Uterus (tissue), 4 donors: Measurements from ENCODE around the gene ARHGEF16. TPM values are rescaled to one million over a fixed set of nuclear protein-coding genes. Genes with fewer than 3 reads are reported as not detected.

Experiments
- DNase-seq, 2 donors: peaks; one replicate each; pipeline ENCODE4 v3.0.0-alpha.2; 2019 to 2020
- H3K27ac ChIP-seq, 2 donors: fragments of 200-600 bp; sonication (generic); 1 replicate in 1 of 2; 2 replicates in 1 of 2; pipeline ENCODE4 v1.5.1; 2016 to 2018
- H3K27me3 ChIP-seq, 2 donors: fragments of 200-600 bp; sonication (generic); one replicate each; pipeline ENCODE4 v1.5.1; 2018 to 2019; ENCODE audit warnings: control low read depth in 1 of 2
- H3K36me3 ChIP-seq, 2 donors: fragments of 200-600 bp; sonication (generic); one replicate each; pipeline ENCODE4 v1.5.1; 2019; ENCODE audit warnings: control low read depth in 1 of 2
- H3K4me1 ChIP-seq, 2 donors: fragments of 200-600 bp; sonication (generic); one replicate each; pipeline ENCODE4 v1.5.1; 2018 to 2019; ENCODE audit warnings: control low read depth in 1 of 2
- H3K4me3 ChIP-seq, 2 donors: fragments of 200-600 bp; sonication (generic); 1 replicate in 1 of 2; 2 replicates in 1 of 2; pipeline ENCODE4 v1.5.1; 2018 to 2019; ENCODE audit warnings: mild to moderate bottlenecking in 1 of 2
- H3K9me3 ChIP-seq, 2 donors: fragments of 200-600 bp; sonication (generic); one replicate each; pipeline ENCODE4 v1.5.1; 2019; ENCODE audit warnings: control low read depth in 1 of 2
- POLR2A ChIP-seq, 2 donors: fragments of 450-650 bp; IDR thresholded peaks; one replicate each; pipeline ENCODE4 v1.6.1; 2016; ENCODE audit warnings: antibody characterized with exemption in 2 of 2, mild to moderate bottlenecking in 1 of 2, moderate library complexity in 1 of 2
- intact Hi-C: fragments of 100-400 bp; cut with DNase I; formaldehyde crosslinking; loops from one replicate; pipeline ENCODE4 v1.15.1; 2023; ENCODE audit warnings: low total_unique reads
- total RNA-seq, 4 donors: library from RNA; depleted of rRNA in 3 of 4; stranded (reverse); fragments of >200 nt in 3 of 4; gene quantifications; one replicate each; pipeline versions ENCODE4 v1.1.0 to v1.2.4, GENCODE V29; 2014 to 2023
- TF ChIP-seq, protein P1 (sequence below), 4 experiments: fragments of 200-600 bp in 2 of 4; fragments of 450-650 bp in 2 of 4; sonication (generic) in 2 of 4; IDR thresholded peaks; one replicate each; pipeline ENCODE4 v1.5.1; 2016 to 2019; ENCODE audit warnings: antibody characterized with exemption in 4 of 4, mild to moderate bottlenecking in 2 of 4, moderate library complexity in 1 of 4
- donor health status: DM: yes; HTN: yes; CAD: no.

ARHGEF16 gene
- total RNA-seq: 1 to 10 TPM in 2 of 4 donors, under 1 TPM in 1, not detected in 1; 0.29 to 2.3 (median 1.2) TPM

DNA sequence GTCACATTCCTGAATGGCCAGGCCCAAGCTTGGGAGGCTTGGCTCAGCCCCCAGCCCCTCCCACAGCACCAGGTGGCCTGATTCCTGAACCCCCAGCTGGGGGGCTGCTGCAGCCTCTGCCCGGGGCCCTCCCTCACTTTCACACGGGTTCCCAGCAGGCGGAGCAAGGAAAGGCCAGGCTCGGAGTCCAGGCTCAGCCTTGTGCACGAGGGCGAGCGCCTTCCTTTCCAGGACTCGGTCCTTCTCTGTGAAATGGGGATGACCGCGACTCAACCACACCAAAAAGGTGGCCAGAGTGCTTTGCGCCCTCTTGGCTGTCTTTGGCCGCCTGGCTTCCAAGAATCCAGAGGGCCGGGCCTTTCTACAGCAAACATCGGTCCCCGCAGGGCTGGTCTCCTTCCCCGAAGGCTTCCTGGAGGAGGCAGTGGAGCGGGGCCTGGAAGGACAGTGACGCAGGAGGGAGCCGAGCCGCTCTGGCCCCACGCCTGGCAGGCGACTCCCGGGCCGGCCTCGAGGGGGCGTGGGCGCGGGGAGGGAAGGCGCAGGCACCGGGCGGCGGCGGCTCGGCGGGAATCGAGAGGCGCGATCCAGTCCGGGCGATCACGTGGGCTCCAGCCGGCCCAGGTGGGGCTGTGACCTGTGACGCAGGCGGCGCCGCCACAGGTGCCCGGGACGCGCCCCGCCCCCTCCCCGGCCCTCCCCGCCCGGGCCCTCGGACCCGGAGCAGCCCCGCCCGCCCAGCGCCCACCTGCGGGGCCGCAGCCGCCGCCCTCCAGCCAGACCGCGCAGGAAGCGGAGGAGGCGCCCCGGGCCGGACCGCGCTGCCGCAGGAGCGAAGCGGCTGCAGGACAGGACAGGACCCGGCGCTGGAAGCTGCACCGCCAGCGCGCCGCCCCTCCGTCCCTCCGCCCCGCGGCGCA lies at the start of gene ARHGEF16:
Gene ARHGEF16 (plus strand): TSS at position 775 of the 920 bp plus-strand sequence. CDS start 8,420 bp downstream, outside the sequence.
- peaks cover 6% of the 10 kb centered on the region in 2 donors for H3K27me3 ChIP-seq
- no peak for TF ChIP-seq POLR2A (IDR thresholded peaks at IDR 0.05)
- TF ChIP-seq, protein P1, sequence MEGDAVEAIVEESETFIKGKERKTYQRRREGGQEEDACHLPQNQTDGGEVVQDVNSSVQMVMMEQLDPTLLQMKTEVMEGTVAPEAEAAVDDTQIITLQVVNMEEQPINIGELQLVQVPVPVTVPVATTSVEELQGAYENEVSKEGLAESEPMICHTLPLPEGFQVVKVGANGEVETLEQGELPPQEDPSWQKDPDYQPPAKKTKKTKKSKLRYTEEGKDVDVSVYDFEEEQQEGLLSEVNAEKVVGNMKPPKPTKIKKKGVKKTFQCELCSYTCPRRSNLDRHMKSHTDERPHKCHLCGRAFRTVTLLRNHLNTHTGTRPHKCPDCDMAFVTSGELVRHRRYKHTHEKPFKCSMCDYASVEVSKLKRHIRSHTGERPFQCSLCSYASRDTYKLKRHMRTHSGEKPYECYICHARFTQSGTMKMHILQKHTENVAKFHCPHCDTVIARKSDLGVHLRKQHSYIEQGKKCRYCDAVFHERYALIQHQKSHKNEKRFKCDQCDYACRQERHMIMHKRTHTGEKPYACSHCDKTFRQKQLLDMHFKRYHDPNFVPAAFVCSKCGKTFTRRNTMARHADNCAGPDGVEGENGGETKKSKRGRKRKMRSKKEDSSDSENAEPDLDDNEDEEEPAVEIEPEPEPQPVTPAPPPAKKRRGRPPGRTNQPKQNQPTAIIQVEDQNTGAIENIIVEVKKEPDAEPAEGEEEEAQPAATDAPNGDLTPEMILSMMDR (IDR thresholded peaks at IDR 0.05): peak in 1 of 4 experiments; percentile 31
- peaks cover 0 to 13% of the 10 kb centered on the region in 2 donors for H3K4me1 ChIP-seq
- no peak for DNase-seq
- H3K27ac ChIP-seq: no peak within 1 kb of the TSS
- no peaks in the 10 kb centered on the region for H3K9me3 ChIP-seq
- peak within 1 kb of the TSS in 1 of 2 donors; percentile 37 for H3K4me3 ChIP-seq
- intact Hi-C loops: no loop called here
- H3K36me3 ChIP-seq: no peaks in the 10 kb centered on the region

DNA sequence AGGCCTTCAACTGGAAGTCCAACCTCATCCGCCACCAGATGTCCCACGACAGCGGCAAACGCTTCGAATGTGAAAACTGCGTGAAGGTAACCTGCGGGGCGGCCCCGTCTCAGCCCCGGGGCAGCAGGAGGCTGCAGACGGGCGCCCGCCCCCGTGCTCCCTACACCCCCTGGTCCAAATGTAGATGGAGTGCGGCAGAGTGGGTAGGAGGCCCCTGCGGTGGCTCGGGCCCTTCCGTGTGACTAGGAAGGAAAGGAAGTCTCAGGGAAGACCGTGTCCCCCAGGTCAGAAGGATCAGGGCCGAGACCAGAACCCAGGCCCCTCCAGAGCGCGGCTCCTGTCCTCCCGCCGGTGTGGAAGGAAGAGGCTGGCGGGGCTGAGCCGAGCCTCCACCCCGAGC lies 49.7 kb upstream of the ARHGEF16 start:
- no peak overlapping the region for H3K4me3 ChIP-seq
- no peaks in the 10 kb centered on the region for H3K36me3 ChIP-seq
- H3K4me1 ChIP-seq: peaks cover 0 to 14% of the 10 kb centered on the region in 2 donors
- H3K27me3 ChIP-seq: no peaks in the 10 kb centered on the region
- DNase-seq: no peak
- intact Hi-C loops: no loop called here
- no peaks in the 10 kb centered on the region for H3K9me3 ChIP-seq
- TF ChIP-seq, protein P1 (IDR thresholded peaks at IDR 0.05): no peak
- no peak for TF ChIP-seq POLR2A (IDR thresholded peaks at IDR 0.05)
- H3K27ac ChIP-seq: no peak overlapping the region

DNA sequence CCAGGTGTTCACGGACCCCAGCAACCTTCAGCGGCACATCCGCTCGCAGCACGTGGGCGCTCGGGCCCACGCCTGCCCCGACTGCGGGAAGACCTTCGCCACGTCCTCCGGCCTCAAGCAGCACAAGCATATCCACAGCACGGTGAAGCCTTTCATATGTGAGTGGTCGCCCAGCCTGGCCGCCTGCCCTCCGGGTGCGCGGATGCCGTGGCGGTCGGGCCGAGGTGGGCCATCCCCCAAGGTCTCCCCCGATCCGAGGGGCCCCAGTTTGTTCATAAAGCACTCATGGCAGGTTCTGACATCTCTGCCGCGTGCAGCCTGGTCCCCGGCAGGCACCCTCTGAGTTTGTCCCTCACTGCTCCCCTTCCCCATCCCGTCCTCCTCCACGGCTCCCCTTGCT lies 49.0 kb upstream of the ARHGEF16 start:
- no peak for DNase-seq
- Histone ChIP-seq H3K9me3 (no peaks in the 10 kb centered on the region), H3K36me3 (no peaks in the 10 kb centered on the region), H3K4me1 (peaks cover 0 to 14% of the 10 kb centered on the region in 2 donors), H3K4me3 (no peak overlapping the region), H3K27me3 (no peaks in the 10 kb centered on the region), H3K27ac (no peak overlapping the region)
- no peak for TF ChIP-seq POLR2A (IDR thresholded peaks at IDR 0.05)
- TF ChIP-seq, protein P1 (IDR thresholded peaks at IDR 0.05): no peak
- intact Hi-C loops: no loop called here

DNA sequence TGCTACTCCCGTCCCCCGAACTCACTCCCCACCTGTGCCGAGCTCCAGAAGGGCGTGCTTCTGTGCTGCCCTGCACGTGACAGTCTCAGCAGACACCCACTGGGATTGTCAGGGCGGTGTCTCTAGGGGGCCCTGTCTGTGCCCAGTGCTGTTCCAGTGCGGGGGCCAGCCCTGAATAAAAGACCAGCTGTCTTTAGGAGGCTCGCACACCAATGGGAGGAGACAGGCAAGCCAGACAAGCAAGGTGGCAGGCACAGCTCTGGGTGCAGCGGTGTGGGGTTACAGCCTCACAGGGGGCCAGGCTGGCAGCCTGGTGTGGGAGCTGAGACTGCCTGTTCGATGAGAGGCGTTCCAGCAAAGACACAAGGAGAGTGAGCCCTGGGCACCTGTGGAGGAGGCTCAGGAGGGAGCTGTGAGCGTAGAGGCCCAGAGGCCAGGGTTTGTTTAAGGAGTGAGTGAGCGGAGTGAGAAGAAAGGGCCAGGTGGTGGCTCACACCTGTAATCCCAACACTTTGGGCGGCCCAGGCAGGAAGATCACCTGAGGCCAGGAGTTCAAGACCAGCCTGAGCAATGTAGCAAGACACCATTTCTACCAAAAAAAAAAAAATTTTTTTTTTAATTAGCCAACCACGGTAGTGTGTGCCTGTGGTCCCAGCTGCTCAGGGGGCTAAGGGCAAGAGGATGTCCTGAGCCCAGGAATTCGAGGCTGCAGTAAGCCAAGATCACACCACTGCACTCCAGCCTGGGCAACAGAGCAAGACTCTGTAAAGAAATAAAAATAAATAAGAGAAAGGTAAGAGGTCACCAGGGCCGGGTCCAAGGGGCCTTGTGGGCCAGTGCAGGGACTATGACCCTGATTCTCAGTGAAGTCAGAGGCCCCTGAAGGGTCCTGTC lies 48.2 kb upstream of the ARHGEF16 start:
- H3K4me3 ChIP-seq: no peak overlapping the region
- H3K36me3 ChIP-seq: no peaks in the 10 kb centered on the region
- DNase-seq: no peak
- no peaks in the 10 kb centered on the region for H3K27me3 ChIP-seq
- intact Hi-C loops: no loop called here
- no peak overlapping the region for H3K27ac ChIP-seq
- peaks cover 0 to 14% of the 10 kb centered on the region in 2 donors for H3K4me1 ChIP-seq
- no peaks in the 10 kb centered on the region for H3K9me3 ChIP-seq
- TF ChIP-seq, protein P1 (IDR thresholded peaks at IDR 0.05): no peak
- no peak for TF ChIP-seq POLR2A (IDR thresholded peaks at IDR 0.05)
